Natural killer cell (primary cell): Measurements from ENCODE around the gene ATP2B2. TPM values are rescaled to one million over a fixed set of nuclear protein-coding genes. Genes with fewer than 3 reads are reported as not detected.

Experiments
- ATAC-seq, 3 donors: fragments of 150-1000 bp in 2 of 3; fragments of 200-7000 bp in 1 of 3; cut with Tn5 transposase; 1 replicate in 1 of 3; 2 replicates in 2 of 3; pipeline ENCODE4 v1.10.0; 2021; ENCODE audit warnings: mild to moderate bottlenecking in 2 of 3, moderate library complexity in 2 of 3
- DNase-seq, 2 donors: peaks; one replicate each; pipeline versions ENCODE4 v3.0.0 to v3.0.0-alpha.2; 2013 to 2021; ENCODE audit warnings: mixed read lengths in 1 of 2
- H3K27ac ChIP-seq: one replicate; pipeline ENCODE4 v1.5.1; 2013; ENCODE audit warnings: mild to moderate bottlenecking, low read length
- H3K27me3 ChIP-seq: one replicate; pipeline ENCODE4 v1.6.1; 2013; ENCODE audit warnings: low read length; ENCODE audit not compliant: control insufficient read depth, insufficient read depth
- H3K36me3 ChIP-seq: one replicate; pipeline ENCODE4 v1.6.1; 2013; ENCODE audit warnings: low read length; ENCODE audit not compliant: control insufficient read depth, insufficient read depth
- H3K4me1 ChIP-seq: one replicate; pipeline ENCODE4 v1.6.1; 2013; ENCODE audit warnings: low read length; ENCODE audit not compliant: control insufficient read depth, insufficient read depth
- H3K4me3 ChIP-seq: one replicate; pipeline ENCODE4 v1.5.1; 2013; ENCODE audit warnings: low read length
- H3K9me3 ChIP-seq: one replicate; pipeline ENCODE4 v1.6.1; 2013; ENCODE audit warnings: low read length; ENCODE audit not compliant: control insufficient read depth, insufficient read depth
- H3K27ac Mint-ChIP-seq, 2 donors: one replicate each; pipeline ENCODE4 v1.8.0; 2022; ENCODE audit warnings: mild to moderate bottlenecking in 2 of 2, mixed read lengths in 2 of 2, moderate library complexity in 1 of 2
- H3K27me3 Mint-ChIP-seq, 2 donors: one replicate each; pipeline ENCODE4 v1.8.0; 2022; ENCODE audit warnings: low read depth in 2 of 2, mixed read lengths in 2 of 2
- H3K36me3 Mint-ChIP-seq: one replicate; pipeline ENCODE4 v1.8.0; 2022; ENCODE audit warnings: mixed read lengths
- H3K4me1 Mint-ChIP-seq, 2 donors: one replicate each; pipeline ENCODE4 v1.8.0; 2022; ENCODE audit warnings: mixed read lengths in 2 of 2
- H3K4me3 Mint-ChIP-seq: one replicate; pipeline ENCODE4 v1.8.0; 2022; ENCODE audit warnings: mild to moderate bottlenecking, moderate library complexity, mixed read lengths
- H3K9me3 Mint-ChIP-seq, 2 donors: one replicate each; pipeline ENCODE4 v1.8.0; 2022; ENCODE audit warnings: mixed read lengths in 2 of 2
- WGBS: methylation state at CpG from one replicate; pipeline ENCODE4 v1.1.7; 2013; ENCODE audit warnings: missing lambda C conversion rate; ENCODE audit not compliant: insufficient coverage; 5-methylcytosine and 5-hydroxymethylcytosine counted together
- intact Hi-C: fragments of 100-400 bp; cut with micrococcal nuclease; formaldehyde crosslinking; loops from one replicate; pipeline ENCODE4 v1.14.2; 2022
- total RNA-seq, 4 donors: library from RNA; stranded (reverse); fragments of 120-200 nt in 1 of 4; gene quantifications; one replicate each; pipeline versions ENCODE4 v1.2.3 to v1.2.4, GENCODE V29; 2013 to 2022
- TF ChIP-seq, protein P1 (sequence below): fragments of 200-600 bp; IDR thresholded peaks from one replicate; pipeline ENCODE4 v1.8.0; 2022; ENCODE audit warnings: antibody characterized with exemption

Gene ATP2B2
- total RNA-seq, 3 donors from 2014 or later (not counting 1 experiment from before 2014, with no cell fraction given): not detected

DNA sequence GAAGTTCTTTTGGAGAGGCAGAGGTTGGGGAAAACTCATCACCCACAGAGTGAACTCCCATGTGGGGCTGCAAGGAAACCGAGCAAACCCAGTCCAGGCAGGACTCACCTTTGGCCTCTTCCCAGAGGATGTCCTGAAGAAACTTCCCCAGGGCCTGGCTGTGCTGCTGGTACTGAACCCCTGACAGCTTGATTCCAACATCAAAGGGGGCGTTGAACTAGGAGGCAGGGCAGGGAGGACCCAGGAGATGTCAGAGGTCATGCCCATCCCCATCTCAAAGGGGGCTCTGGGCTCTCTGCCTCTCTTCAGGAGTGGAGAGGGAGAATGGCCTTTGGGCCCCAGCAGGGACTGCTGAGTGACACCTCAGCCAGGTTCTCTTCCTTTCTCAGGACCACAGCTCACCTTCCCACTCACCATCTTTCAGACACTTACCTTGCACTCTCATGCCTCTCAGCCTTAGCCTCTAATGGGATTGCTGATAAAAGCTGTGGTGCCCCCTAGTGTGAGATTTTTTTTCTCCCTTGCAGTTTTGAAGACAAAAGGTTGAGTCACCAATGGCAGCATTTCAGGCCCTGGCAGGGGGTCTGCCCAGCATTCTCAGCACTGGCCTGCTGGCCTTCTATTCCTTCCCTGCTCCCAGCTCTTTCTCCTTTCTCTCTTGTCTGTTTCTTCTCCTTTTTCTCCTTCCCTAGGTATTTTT, 218.6 kb downstream of the ATP2B2 start:
- DNase-seq (peak in 1 of 2 donors; percentile 72), ATAC-seq (peak in 2 of 3 donors; percentile 35 to 68)
- no peaks in the 10 kb centered on the region for H3K9me3 ChIP-seq
- Mint-ChIP-seq H3K36me3 (no peaks in the 10 kb centered on the region), H3K9me3 (no peaks in the 10 kb centered on the region), H3K4me3 (no peak overlapping the region), H3K27me3 (no peaks in the 10 kb centered on the region), H3K4me1 (peaks cover 16 to 17% of the 10 kb centered on the region in 2 donors), H3K27ac (peak overlapping the region; percentile 5 to 39)
- H3K27ac ChIP-seq: no peak overlapping the region
- H3K27me3 ChIP-seq: no peaks in the 10 kb centered on the region
- 97% methylated on average over 2 of the region's 2 CpGs for WGBS
- H3K4me3 ChIP-seq: no peak overlapping the region
- TF ChIP-seq, protein P1, sequence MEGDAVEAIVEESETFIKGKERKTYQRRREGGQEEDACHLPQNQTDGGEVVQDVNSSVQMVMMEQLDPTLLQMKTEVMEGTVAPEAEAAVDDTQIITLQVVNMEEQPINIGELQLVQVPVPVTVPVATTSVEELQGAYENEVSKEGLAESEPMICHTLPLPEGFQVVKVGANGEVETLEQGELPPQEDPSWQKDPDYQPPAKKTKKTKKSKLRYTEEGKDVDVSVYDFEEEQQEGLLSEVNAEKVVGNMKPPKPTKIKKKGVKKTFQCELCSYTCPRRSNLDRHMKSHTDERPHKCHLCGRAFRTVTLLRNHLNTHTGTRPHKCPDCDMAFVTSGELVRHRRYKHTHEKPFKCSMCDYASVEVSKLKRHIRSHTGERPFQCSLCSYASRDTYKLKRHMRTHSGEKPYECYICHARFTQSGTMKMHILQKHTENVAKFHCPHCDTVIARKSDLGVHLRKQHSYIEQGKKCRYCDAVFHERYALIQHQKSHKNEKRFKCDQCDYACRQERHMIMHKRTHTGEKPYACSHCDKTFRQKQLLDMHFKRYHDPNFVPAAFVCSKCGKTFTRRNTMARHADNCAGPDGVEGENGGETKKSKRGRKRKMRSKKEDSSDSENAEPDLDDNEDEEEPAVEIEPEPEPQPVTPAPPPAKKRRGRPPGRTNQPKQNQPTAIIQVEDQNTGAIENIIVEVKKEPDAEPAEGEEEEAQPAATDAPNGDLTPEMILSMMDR: peak; percentile 21
- intact Hi-C loops: no loop called here
- H3K4me1 ChIP-seq: peaks cover 14% of the 10 kb centered on the region
- H3K36me3 ChIP-seq: peaks cover 47% of the 10 kb centered on the region

GRCh38 chr3:10286133-10286524, 219.3 kb downstream of the ATP2B2 start:
- peaks cover 13% of the 10 kb centered on the region for H3K4me1 ChIP-seq
- no peak overlapping the region for H3K4me3 Mint-ChIP-seq
- intact Hi-C loops: no loop called here
- ATAC-seq: no peak
- no peaks in the 10 kb centered on the region for H3K27me3 ChIP-seq
- no peak overlapping the region for H3K27ac ChIP-seq
- no peaks in the 10 kb centered on the region for H3K9me3 ChIP-seq
- H3K27ac Mint-ChIP-seq: peak overlapping the region; percentile 5 to 39
- no peaks in the 10 kb centered on the region for H3K36me3 Mint-ChIP-seq
- H3K27me3 Mint-ChIP-seq: no peaks in the 10 kb centered on the region
- TF ChIP-seq, protein P1: no peak
- H3K36me3 ChIP-seq: peaks cover 48% of the 10 kb centered on the region
- H3K4me1 Mint-ChIP-seq: peaks cover 16 to 17% of the 10 kb centered on the region in 2 donors
- WGBS: 97% methylated on average over 5 of the region's 5 CpGs
- H3K9me3 Mint-ChIP-seq: no peaks in the 10 kb centered on the region
- no peak for DNase-seq
- no peak overlapping the region for H3K4me3 ChIP-seq

- intact Hi-C loops: no loop called here
- no peaks in the 10 kb centered on the region for H3K9me3 Mint-ChIP-seq
- H3K4me3 Mint-ChIP-seq: no peak overlapping the region
- TF ChIP-seq, protein P1: no peak
- peak overlapping the region; percentile 39 to 72 for H3K27ac Mint-ChIP-seq
- H3K36me3 Mint-ChIP-seq: no peaks in the 10 kb centered on the region
- Histone ChIP-seq H3K4me1 (peaks cover 12% of the 10 kb centered on the region), H3K9me3 (no peaks in the 10 kb centered on the region), H3K27me3 (no peaks in the 10 kb centered on the region), H3K4me3 (no peak overlapping the region), H3K36me3 (peaks cover 54% of the 10 kb centered on the region), H3K27ac (no peak overlapping the region)
- WGBS: 92% methylated on average over 12 of the region's 12 CpGs
- no peaks in the 10 kb centered on the region for H3K27me3 Mint-ChIP-seq
- no peak for ATAC-seq
- DNase-seq: no peak
- peaks cover 16 to 17% of the 10 kb centered on the region in 2 donors for H3K4me1 Mint-ChIP-seq
Measured at GRCh38 chr3:10285272-10286132, 219.9 kb downstream of the ATP2B2 start.
